GM21717 (cell line): Measurements from ENCODE around the gene SPSB1.

Experiments
- ATAC-seq: cut with Tn5 transposase; IDR thresholded peaks from one replicate; pipeline ENCODE4 v1.9.1; 2021; ENCODE audit warnings: mild to moderate bottlenecking, moderate library complexity; ENCODE audit not compliant: unreplicated experiment

Gene SPSB1

GRCh38 chr1:9413877-9414213 is 121.2 kb downstream of the SPSB1 start:
- ATAC-seq = no peak

- no peak for ATAC-seq
Measured at GRCh38 chr1:9416506-9416905, 123.8 kb downstream of the SPSB1 start.

GRCh38 chr1:9416918-9417500 is 124.3 kb downstream of the SPSB1 start:
- no peak for ATAC-seq

DNA sequence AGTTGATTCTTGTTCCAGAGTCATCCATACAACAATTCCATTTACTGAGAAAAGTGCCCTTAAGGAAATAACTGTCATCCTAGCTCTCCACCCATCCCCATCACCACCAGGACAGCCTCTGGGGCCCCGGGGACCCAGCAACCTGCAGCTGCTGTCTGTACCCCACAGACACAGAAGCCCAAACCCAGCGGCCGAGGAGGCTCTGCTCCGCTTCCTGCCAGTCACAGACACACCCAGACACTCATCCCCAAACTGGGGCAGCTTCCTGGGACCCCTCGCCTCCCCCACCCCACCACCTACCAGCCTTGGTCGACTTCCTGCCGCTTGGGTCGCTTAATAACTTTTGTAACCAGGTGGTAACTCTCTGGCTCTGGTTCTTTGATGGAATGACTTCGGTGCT is 125.0 kb downstream of the SPSB1 start:
- no peak for ATAC-seq

- no peak for ATAC-seq
Measured at GRCh38 chr1:9418851-9419250, 126.2 kb downstream of the SPSB1 start.
